Measurements from ENCODE around the gene FAM217B.

Gene FAM217B, protein sequence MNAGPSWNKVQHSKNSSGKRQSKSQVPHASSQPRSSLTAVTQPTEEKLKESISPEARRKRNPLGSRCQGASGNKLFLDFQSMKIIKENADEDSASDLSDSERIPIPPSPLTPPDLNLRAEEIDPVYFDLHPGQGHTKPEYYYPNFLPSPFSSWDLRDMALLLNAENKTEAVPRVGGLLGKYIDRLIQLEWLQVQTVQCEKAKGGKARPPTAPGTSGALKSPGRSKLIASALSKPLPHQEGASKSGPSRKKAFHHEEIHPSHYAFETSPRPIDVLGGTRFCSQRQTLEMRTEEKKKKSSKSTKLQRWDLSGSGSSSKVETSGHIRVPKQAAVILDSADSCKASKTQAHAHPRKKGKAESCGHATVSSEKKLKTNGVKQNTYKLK

DNA sequence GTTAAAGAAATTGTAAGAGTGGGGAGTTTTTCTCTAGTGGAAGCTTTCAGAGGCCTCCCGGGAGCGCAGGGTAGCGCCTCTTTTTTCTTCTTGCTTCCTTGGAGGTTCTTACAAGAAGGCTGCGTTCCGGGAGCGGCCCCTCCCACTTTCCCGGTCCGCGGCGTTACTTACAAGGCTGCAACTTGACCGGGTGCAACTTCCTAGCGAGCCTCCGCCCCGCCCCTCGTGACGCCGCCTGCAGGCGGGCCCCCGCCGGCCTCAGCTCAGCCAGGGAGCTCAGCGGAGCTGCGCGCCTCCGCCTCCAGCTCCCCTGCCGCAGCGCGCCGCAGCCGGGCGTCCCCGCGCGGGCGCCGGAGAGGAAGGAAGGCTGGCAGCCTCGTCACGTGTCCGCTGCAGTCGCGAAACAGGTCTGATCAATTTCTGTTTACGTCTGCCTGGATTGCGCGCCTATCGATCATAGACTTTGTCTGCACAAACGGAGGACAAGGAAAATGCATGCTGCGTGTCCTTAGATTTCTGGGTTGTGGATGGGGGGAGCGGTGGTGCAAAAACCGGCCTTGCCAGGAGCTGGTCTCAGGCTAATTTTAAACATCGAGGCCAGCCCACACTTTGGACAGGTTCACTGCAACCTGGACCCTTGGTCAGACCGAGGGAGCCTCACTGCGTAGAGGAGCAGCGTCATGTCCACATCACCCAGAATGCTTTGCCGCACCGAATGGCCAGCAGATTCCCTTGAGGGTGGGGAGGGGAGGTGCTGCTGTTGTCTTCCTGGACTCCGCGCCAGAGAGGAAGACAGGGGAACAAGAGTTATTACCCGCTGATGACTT lies at the start of gene FAM217B, which contains the start of gene PPP1R3D:
FAM217B (plus strand) TSS at position 261 of the 827 bp plus-strand sequence. CDS start 3,555 bp downstream, outside the sequence.
PPP1R3D (minus strand) TSS at position 177 of the 827 bp plus-strand sequence. CDS start 374 bp downstream, outside the sequence.
- DNase-seq (ENCODE audit: low read depth), result peak; percentile 89

DNA sequence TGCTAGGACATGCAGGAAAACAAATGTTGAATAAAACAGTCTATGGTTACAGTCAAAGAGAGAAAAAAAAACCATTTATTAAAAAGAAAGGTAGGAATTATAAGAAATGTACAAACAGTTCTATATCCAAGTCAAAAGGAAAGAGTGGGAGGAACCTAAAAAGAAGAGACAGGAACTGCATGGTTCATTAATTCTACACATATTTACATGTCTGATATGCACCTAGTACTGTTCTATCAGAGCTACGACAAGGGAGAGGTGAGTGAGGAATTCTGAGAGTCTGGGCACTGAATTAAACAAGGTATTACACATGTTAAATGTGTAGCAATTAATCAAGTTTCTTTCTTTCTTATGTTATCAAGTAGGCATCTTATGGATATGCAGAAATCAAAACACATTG lies 48.6 kb upstream of the FAM217B start:
- no peak for DNase-seq (ENCODE audit: low read depth)

DNA sequence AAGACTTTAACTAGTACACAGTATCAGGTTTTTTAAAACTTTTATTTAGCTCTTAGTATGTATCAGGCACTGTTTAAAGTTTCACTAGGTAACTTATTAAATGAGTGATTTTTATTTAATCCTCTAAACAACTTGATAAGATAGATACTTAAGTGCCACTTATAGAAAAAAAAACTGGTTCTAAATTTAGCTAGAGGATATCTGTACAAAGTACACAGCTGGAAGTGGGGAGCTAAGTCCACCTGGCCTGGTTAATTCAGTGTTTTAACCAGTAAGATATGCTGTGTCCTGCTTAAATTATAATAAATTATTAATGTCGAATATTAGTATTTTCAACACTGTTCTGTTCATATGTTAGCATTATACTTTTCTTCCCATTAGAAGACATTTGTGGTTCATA lies 44.3 kb upstream of the FAM217B start:
- DNase-seq (ENCODE audit: low read depth), result no peak

DNA sequence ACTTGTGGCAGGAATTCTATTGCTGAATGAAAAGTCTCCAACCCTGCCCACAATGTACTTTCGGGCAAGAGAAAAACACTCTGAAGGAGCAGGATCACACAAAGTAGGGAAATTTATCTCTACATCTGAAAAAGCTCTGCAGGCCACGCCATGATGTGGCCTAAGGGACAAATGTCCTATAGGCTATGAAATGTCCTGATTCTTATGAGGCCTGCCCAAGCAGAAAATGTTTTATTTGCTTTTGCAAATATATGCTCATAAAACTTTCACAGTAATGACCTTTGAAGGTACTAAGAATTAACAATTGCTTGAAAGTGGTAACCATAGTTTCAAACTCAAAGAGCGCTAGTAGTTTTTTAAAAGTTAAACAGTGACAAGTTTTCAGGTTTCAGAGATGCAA lies 37.7 kb upstream of the FAM217B start:
- DNase-seq (ENCODE audit: low read depth), result no peak

DNA sequence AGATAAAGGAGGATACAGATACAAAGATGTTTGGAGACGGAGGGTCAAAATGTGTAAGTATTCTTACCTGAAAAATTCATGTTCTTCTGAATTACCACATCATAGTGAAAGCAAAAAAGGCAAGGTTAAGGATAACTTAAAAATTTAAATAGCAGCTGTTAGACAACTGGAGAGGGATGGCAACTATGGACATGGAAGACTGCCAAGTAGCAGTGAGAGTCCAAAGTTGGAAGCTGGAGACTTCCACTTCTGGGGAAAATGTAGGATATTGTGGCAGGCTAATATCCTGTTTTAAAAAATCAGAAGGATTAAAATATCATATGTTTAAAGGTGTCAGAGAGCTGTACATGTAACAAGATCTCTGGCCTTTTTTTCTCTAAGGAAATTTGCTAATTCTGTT lies 36.6 kb upstream of the FAM217B start:
- no peak for DNase-seq (ENCODE audit: low read depth)

DNA sequence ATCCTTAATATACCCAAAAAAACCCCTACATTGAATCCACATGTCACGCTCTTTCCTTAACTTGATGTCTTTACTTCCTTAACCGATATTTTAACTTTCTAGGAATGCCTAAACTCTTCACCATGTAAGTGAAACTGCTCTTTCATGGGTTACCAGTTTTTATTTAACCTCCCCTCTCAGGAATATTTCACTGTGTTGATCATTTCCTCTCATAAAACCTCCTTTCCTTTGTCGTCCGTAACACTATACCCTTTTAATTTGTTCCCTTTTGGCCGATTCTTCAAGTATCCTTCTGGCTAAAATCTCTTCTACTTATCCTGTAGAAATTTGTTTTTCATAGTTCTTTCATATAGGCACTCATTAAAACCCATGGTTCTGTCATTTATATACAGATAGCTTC lies 31.3 kb upstream of the FAM217B start:
- DNase-seq (ENCODE audit: low read depth), result no peak

DNA sequence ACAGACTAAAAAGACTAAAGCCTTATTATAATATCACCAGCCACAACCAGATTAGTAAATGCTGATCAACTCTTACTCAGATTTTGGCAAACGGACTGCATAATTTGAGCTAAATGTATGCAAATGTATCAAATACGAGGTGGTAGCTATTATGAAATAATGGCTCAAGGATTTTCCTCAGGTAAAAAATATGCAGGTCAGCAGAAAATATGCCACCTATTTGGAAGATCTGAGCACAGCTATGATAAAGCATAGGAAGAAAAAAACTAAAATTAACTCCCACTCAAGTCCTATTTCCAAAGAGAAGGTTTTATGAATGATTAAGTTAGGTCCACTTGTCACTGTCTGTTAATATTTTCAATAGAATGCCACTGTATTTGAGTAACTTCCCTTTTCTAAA lies 29.1 kb upstream of the FAM217B start:
- DNase-seq (ENCODE audit: low read depth), result no peak

DNA sequence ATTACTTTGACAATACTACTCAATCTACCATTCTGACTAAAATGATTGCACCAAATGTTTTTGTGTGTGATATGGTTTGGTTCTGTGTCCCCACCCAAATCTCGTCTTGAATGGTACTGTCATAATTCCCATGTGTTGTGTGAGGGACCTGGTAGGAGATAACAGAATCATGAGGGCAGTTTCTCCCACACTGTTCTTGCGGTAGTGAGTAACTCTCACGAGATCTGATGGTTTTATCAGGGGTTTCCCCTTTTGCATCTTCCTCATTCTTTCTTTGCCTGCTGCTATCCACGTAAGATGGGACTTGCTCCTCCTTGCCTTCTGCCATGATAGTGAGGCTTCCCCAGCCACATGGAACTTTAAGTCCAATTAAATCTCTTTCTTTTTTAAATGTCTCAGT lies 27.6 kb upstream of the FAM217B start:
- no peak for DNase-seq (ENCODE audit: low read depth)

GRCh38 chr20:59920944-59921343 lies 19.2 kb upstream of the FAM217B start:
- DNase-seq (ENCODE audit: low read depth), result no peak

DNA sequence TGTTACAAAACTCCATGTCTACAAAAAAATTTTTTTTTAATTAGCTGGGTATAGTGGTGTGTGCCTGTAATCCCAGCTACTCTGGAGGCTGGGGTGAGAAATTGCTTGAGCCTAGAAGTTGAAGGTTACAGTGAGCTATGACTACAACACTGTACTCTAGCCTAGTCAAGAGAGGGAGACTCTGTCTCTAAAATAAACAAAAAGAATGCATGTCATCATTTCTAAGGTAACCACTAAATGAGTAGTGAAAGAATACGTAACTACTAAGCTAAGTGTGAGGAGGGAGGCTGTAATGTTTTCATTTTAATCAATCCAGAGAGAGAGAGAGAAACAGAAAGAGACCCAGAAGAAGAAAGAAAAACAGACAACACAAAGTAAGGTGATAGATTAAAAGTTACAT lies 16.7 kb upstream of the FAM217B start:
- no peak for DNase-seq (ENCODE audit: low read depth)

- DNase-seq (ENCODE audit: low read depth), result no peak
Measured at GRCh38 chr20:59925359-59925758, 14.8 kb upstream of the FAM217B start.

- no peak for DNase-seq (ENCODE audit: low read depth)
Measured at GRCh38 chr20:59925899-59926298, 14.3 kb upstream of the FAM217B start.

DNA sequence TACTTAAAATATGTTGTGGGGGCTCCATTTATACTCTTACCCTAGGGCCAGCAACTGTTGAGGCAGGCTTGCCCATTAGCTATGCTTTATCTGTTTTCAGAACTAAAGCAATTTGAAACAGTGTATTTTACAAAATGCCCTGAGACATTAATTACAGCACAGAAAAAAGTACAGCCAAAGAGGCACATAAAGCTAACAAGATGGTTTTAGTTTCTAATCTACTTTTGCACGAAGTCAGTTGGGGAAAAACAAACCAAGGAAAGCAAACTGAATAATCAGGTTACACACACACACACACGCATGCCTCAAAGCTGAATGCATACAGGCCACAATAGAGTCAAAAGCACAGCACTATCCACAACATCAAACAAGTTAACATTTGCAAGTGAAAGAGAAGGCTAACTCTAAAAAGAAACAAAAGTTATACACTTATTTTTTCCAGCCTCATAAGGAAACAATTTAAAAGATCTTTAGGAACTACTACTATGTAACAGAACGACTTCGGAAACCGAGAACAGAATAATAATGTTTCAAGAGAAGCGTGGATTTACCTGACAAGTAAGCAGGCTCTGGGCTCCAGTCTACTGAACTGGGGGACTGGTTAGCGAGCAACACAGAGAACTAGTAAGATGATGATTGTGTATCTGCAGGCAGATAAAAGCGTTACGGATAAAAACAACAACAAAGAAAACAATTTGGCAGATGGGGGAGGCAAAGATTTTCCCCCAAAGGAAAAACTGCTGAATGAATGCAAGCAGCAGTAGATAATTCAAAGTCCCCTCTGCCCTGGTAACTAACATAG lies 8.5 kb upstream of the FAM217B start:
- DNase-seq (ENCODE audit: low read depth), result no peak

DNA sequence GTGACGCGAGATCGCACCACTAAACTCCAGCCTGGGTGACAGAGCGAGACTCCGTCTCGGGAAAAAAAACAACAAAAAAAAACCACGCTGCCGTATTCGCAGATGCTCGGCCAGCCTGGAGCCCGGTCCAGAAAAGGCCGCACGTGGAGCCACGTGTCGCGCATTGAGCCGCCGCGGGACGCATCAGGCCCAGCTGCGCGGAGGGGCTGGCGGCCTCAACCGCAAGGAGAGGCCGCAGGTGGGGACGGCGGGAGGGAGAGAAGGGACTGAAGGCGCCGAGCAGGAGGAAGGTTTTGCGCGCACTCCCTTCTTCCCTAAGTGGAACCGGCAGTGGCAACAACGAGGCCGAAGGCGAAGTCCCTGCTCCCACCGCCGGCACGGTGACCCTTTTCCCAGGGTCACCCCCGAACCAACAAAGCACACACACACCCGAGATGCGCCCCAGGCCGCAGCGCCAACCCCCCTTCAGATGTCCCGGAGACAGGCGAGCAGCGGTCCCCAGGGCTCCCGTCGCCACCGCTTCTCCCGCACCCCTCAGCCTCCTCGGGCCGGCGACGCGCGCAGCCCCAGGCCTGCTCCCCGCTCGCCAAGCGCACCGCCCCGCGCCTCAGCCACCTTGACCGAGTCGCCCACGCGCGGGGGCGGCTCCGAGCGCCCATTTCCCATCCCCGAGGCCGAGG lies 7.4 kb upstream of the FAM217B start:
- no peak for DNase-seq (ENCODE audit: low read depth)

DNA sequence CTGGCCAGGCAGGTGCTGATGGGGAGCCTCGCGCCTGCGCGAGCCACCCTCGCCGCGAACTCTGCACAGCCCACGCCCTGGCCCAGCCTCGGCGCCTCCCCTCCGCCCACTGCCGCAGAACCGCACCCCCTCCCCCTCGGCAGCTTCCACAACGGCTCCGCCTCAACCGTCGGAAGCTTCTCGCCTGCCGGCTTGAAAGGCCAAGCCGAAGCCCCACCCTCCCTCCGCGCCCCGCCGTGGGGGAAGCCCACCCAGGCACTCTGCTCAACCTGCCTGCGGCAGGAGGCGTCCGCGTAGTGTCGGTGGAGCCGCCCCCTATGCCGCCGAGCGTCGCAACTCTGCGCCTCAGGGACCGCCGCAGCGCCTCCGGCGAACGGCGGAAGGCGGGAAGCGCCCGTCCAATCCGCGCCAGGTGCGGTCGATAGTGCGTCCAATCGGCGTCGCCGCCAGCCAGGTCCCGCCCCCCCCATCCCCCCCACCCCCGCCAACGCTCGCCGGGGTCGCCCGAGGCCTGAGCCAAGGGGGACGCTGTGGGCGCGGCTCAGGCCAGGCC lies 6.8 kb upstream of the FAM217B start, which contains the start of gene SYCP2:
SYCP2 (minus strand) TSS at position 342 of the 553 bp plus-strand sequence. CDS start 11,224 bp downstream, outside the sequence.
- peak; percentile 44 for DNase-seq (ENCODE audit: low read depth)

- DNase-seq (ENCODE audit: low read depth), result peak; percentile 70
Measured at GRCh38 chr20:59933849-59934585, 6.2 kb upstream of the FAM217B start.

GRCh38 chr20:59935457-59936185 lies 4.6 kb upstream of the FAM217B start:
- no peak for DNase-seq (ENCODE audit: low read depth)

DNA sequence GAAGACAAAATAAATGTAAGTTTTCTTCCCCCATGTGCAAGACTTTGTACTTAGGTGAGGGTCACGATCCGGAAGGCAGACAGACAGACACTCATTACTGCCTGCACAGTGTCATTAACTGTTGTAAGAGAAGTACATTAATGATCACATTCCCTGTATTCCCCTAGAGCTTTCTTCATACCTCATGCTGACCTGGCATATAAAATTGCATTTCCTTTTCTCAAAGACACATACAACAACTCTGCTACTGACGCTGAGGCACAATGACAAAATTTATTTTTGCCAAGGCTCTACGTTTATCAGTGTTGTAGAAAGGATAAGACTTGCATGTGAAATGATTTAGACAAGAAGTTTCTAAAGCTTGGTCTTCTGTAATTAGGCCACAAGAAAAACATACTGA lies 3.8 kb upstream of the FAM217B start:
- no peak for DNase-seq (ENCODE audit: low read depth)

DNA sequence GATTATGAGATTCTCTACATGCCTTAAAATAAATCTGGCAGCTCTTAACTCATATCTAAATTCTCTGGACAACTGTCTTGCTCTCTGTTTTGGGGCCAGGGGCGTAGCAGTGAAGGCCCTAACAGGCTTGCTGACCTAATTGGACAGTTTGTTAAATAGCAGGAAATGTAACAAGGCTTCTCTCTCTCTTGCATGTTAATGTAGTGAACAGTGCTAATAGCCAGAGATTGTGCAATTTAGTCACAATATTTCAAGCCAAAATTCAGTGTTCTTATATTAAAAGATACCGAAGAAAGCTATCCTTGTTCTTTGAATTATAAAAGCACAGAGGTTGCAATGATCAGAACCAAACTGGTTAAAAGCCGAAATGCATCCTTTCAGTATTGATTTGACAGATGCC lies 3.0 kb upstream of the FAM217B start:
- no peak for DNase-seq (ENCODE audit: low read depth)

DNA sequence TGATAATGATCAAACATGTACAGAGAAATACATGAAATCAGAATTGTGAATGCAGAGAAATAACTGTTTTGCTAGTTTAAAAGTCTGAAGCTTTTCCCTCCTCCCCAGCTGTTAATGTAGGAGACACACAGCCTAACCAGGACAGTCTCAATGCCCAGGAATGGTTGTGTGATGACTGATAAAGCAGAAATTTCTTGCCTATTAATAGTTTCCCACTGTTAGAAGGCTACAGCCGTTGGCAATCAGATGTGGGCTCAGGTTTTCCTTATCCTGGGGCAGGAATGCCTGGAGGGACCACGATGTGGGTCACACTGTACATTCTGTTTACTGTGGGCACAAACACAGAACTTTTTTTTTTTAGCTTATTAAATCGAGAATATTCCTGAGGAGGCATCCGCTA lies 2.0 kb upstream of the FAM217B start:
- DNase-seq (ENCODE audit: low read depth), result no peak

All from stimulated activated CD8-positive, alpha-beta memory T cell treated with anti-CD3 and anti-CD28 coated beads, Interleukin-4, amount 100 ng/mL, for 24 hours (primary cell).